PC-3 (cell line): ENCODE measurements around the gene DGUOK.
A peak's percentile ranks its signal among the peaks of the same experiment; 100 is the strongest.

ENCODE experiments used
- CTCF ChIP-seq: fragments of 300-600 bp; sonication (generic); conservative IDR thresholded peaks from 2 replicates; pipeline ENCODE4 v1.5.1; 2017; ENCODE audit warnings: antibody characterized with exemption, low read depth, mild to moderate bottlenecking, low read length
- EZH2 ChIP-seq: fragments of 300-600 bp; sonication (generic); IDR thresholded peaks from one replicate; pipeline ENCODE4 v1.6.1; 2017; ENCODE audit warnings: antibody characterized with exemption, mild to moderate bottlenecking, low read length; ENCODE audit not compliant: unreplicated experiment

GRCh38 chr2:73907840-73908452 lies 18.7 kb upstream of the DGUOK start:
- TF ChIP-seq CTCF, result peak; percentile 42
- no peak for TF ChIP-seq EZH2
